SU-DHL-6 (cell line): ENCODE results near the gene NINJ2.

ENCODE experiments used
- H2AFZ ChIP-seq: fragments of 200-600 bp; sonication (generic); 2 replicates; pipeline ENCODE4 v1.6.1; 2014; ENCODE audit warnings: low read depth, mild to moderate bottlenecking, moderate library complexity, mixed read lengths, antibody characterized with exemption, low read length; ENCODE audit not compliant: severe bottlenecking
- H3F3A ChIP-seq: fragments of 200-600 bp; shearing (Covaris generic); 2 replicates; pipeline ENCODE4 v1.6.0; 2016; ENCODE audit warnings: antibody characterized with exemption, mild to moderate bottlenecking; ENCODE audit not compliant: insufficient read depth
- H3K27ac ChIP-seq: fragments of 200-600 bp; sonication (generic); 2 replicates; pipeline ENCODE4 v1.5.1; 2016; ENCODE audit warnings: low read depth, mild to moderate bottlenecking, low read length, moderate library complexity, mixed read lengths
- H3K27me3 ChIP-seq: fragments of 200-600 bp; sonication (generic), shearing (Covaris generic); 2 replicates; pipeline ENCODE4 v1.6.0; 2014; ENCODE audit warnings: mild to moderate bottlenecking, low read length
- H3K36me3 ChIP-seq: fragments of 200-600 bp; sonication (generic); 2 replicates; pipeline ENCODE4 v1.6.1; 2014; ENCODE audit warnings: mild to moderate bottlenecking, low read length, mixed read lengths
- H3K4me2 ChIP-seq: fragments of 300-600, 200-600 bp; shearing (Covaris generic), sonication (generic); 2 replicates; pipeline ENCODE4 v1.6.0; 2014; ENCODE audit warnings: low read length, low read depth, mild to moderate bottlenecking; ENCODE audit not compliant: poor library complexity, severe bottlenecking
- H3K4me3 ChIP-seq: fragments of 200-600 bp; sonication (generic); 2 replicates; pipeline ENCODE4 v1.5.1; 2014; ENCODE audit warnings: antibody characterized with exemption, low read length, mild to moderate bottlenecking, mixed read lengths; ENCODE audit not compliant: insufficient read depth, poor library complexity, severe bottlenecking
- H3K79me2 ChIP-seq: fragments of 200-600 bp; sonication (generic); 2 replicates; pipeline ENCODE4 v1.6.1; 2014; ENCODE audit warnings: mild to moderate bottlenecking, low read length, moderate library complexity; ENCODE audit not compliant: insufficient read depth
- H3K9ac ChIP-seq: fragments of 200-600 bp; sonication (generic); 2 replicates; pipeline ENCODE4 v1.7.0; 2014; ENCODE audit warnings: mild to moderate bottlenecking, low read length
- H3K9me2 ChIP-seq: fragments of 200-600 bp; sonication (generic); replicated peaks from 2 replicates; pipeline ENCODE4 v1.6.1; 2014; ENCODE audit warnings: low read length; ENCODE audit not compliant: insufficient read depth
- H3K9me3 ChIP-seq: fragments of 200-600 bp; sonication (generic); 2 replicates; pipeline ENCODE4 v1.6.1; 2014; ENCODE audit warnings: low read length, mixed read lengths; ENCODE audit not compliant: insufficient read depth
- H4K20me1 ChIP-seq: fragments of 200-600 bp; sonication (generic); 2 replicates; pipeline ENCODE4 v1.6.1; 2014; ENCODE audit warnings: low read depth, mild to moderate bottlenecking, antibody characterized with exemption, low read length, moderate library complexity, mixed read lengths
- CTCF ChIP-seq: fragments of 200-600 bp; sonication (generic); IDR thresholded peaks from one replicate; pipeline ENCODE4 v1.5.1; 2017; ENCODE audit warnings: antibody characterized with exemption, mild to moderate bottlenecking, low read length, moderate library complexity; ENCODE audit not compliant: insufficient read depth, poor library complexity, severe bottlenecking
- EZH2phosphoT487 ChIP-seq: fragments of 200-600 bp; sonication (generic), shearing (Covaris generic); conservative IDR thresholded peaks from 2 replicates; pipeline ENCODE4 v1.6.1; 2018; ENCODE audit warnings: mild to moderate bottlenecking, antibody characterized with exemption, low read length, moderate library complexity, mixed read lengths

NINJ2 gene

DNA sequence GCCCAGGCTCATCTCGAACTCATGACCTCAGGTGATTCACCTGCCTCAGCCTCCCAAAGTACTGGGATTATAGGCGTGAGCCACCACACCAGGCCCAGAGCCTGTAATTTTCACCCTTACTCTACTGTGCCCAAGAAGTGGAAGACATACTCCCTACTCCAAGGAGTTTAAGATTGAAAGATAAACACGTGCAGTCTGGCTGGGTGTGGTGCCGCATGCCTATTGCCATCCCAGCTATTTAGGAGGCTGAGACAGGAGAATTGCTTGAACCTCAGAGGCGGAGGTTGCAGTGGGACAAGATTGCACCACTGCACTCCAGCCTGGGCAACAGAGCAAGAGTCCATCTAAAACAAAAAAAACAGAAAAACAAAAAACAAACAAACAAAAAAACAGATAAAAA lies 90.0 kb downstream of the NINJ2 start:
- Histone ChIP-seq H2AFZ (no peak overlapping the region), H3K9me3 (no peaks in the 10 kb centered on the region), H3K79me2 (no peaks in the 10 kb centered on the region), H3K4me2 (no peak overlapping the region), H3K36me3 (no peaks in the 10 kb centered on the region), H3K9me2 (no peaks in the 10 kb centered on the region), H3K4me3 (no peak overlapping the region), H3K9ac (no peak overlapping the region), H4K20me1 (no peaks in the 10 kb centered on the region), H3K27me3 (no peaks in the 10 kb centered on the region), H3F3A (no peaks in the 10 kb centered on the region), H3K27ac (no peak overlapping the region)
- no peak for TF ChIP-seq CTCF
- TF ChIP-seq EZH2phosphoT487: no peak

DNA sequence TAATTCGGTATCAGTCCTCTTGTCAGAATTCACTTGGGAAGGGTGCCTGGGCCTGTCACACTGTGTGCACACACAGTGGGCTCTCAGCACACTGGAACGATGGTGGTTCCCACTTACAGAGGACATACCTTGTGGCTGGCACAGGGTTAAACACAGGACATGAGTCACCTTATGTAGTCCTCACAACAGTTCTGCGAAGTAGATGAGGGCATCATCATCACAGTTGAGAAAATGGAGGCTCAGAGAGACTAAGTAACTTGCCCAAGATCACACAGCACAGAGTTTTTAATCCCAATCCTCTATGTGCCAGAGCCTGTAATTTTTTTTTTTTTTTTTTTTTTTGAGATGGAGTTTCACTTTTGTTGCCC lies 90.7 kb downstream of the NINJ2 start:
- Histone ChIP-seq H3K79me2 (no peaks in the 10 kb centered on the region), H3K27me3 (no peaks in the 10 kb centered on the region), H3K36me3 (no peaks in the 10 kb centered on the region), H3F3A (no peaks in the 10 kb centered on the region), H3K27ac (no peak overlapping the region), H2AFZ (no peak overlapping the region), H3K9ac (no peak overlapping the region), H3K9me2 (no peaks in the 10 kb centered on the region), H3K9me3 (no peaks in the 10 kb centered on the region), H4K20me1 (no peaks in the 10 kb centered on the region), H3K4me3 (no peak overlapping the region), H3K4me2 (no peak overlapping the region)
- TF ChIP-seq EZH2phosphoT487: no peak
- TF ChIP-seq CTCF: no peak

DNA sequence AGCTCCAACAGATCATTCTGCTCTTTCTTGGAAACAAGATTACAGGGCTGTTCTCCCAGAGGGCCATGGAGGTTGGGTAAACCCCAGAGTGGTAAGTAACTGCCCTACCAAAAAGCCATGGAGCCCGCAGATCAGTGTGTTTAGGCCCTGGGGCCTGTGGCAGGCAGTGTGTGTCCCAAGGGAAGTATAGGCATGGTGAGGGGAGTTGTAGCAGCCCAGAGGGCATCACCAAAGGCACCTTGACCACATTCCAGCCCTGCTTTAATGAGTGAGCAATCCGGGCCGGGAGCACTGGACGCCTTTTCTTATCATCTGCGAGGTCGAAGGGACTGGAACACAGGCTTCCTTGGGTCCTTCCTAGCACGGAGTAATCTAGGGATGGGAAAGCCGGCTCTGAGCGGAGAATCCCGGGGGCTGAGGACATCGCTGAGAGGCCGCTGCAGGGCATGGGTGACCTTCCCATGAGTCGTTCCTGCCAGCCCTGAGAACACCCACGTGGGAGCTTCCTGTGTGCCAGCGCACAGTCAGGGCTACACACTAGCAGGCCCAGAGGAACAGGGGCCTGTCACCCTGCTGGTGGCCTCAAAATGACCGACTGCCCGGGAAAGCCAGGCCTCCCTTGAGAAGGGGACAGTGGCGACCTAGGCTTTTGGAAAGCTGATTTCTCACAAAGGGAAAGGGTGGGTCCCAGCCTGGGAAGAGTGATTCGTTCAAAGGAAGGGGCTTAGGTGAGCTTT lies 91.3 kb downstream of the NINJ2 start:
- H3K27me3 ChIP-seq: no peaks in the 10 kb centered on the region
- H3K36me3 ChIP-seq: no peaks in the 10 kb centered on the region
- H3K79me2 ChIP-seq: no peaks in the 10 kb centered on the region
- no peaks in the 10 kb centered on the region for H3K9me3 ChIP-seq
- no peak overlapping the region for H2AFZ ChIP-seq
- H3K27ac ChIP-seq: no peak overlapping the region
- no peak for TF ChIP-seq EZH2phosphoT487
- no peak for TF ChIP-seq CTCF
- H3K4me2 ChIP-seq: no peak overlapping the region
- no peak overlapping the region for H3K9ac ChIP-seq
- H3K4me3 ChIP-seq: no peak overlapping the region
- H3F3A ChIP-seq: no peaks in the 10 kb centered on the region
- no peaks in the 10 kb centered on the region for H4K20me1 ChIP-seq
- H3K9me2 ChIP-seq: no peaks in the 10 kb centered on the region
